K562 treated with DMSO at 1 percent for 24 hours (cell line): ENCODE measurements around the gene OR6Q1. TPM values are rescaled to one million over a fixed set of nuclear protein-coding genes. Genes with fewer than 3 reads are reported as not detected.

Experiments
- total RNA-seq: library from RNA; unstranded; fragments of 300-600 nt; gene quantifications from 2 replicates; pipeline ENCODE4 v1.2.3, GENCODE V29; 2022; ENCODE audit warnings: low read depth; ENCODE audit not compliant: insufficient read depth

OR6Q1 gene
- total RNA-seq, result not detected in 2 replicates

GRCh38 chr11:58030653-58031052 is at the start of gene OR6Q1:
Gene OR6Q1 (plus strand): TSS chr11:58030953. CDS start chr11:58030953, 0 bp downstream.

GRCh38 chr11:58023435-58023931 is 7.3 kb upstream of the OR6Q1 start, which contains the start of gene OR9Q1:
Gene OR9Q1 (plus strand): TSS chr11:58023881. CDS start chr11:58179445, 155,564 bp downstream.

Other genes starting within 250 kb of the OR6Q1 start
- gene OR9Q1, start 7.1 kb upstream of the OR6Q1 start, total RNA-seq, result not detected in 2 replicates
- gene OR9I1, start 94.6 kb downstream of the OR6Q1 start, total RNA-seq, result not detected in 2 replicates
- not detected in 2 replicates for gene OR9Q2, start 158.1 kb downstream of the OR6Q1 start, total RNA-seq
- gene OR1S2, start 173.2 kb downstream of the OR6Q1 start, total RNA-seq, result not detected in 2 replicates
- gene OR1S1, start 181.8 kb downstream of the OR6Q1 start, total RNA-seq, result not detected in 2 replicates
- not detected in 2 replicates for gene OR10Q1, start 198.0 kb downstream of the OR6Q1 start, total RNA-seq
- gene OR10W1, start 237.3 kb downstream of the OR6Q1 start, total RNA-seq, result not detected in 2 replicates